Thyroid gland (tissue), 4 donors: ENCODE measurements around the gene CPLANE2.

ENCODE experiments used
- POLR2A ChIP-seq, 2 donors: fragments of 450-650 bp; IDR thresholded peaks; one replicate each; pipeline ENCODE4 v1.6.1; 2017; ENCODE audit warnings: antibody characterized with exemption in 2 of 2, mild to moderate bottlenecking in 2 of 2, moderate library complexity in 1 of 2
- TF ChIP-seq, protein P1 (sequence below), 6 experiments: fragments of 200-600 bp in 3 of 6; fragments of 450-650 bp in 3 of 6; sonication (generic) in 3 of 6; IDR thresholded peaks; one replicate each; pipeline ENCODE4 v1.5.1; 2016 to 2019; ENCODE audit warnings: antibody characterized with exemption in 6 of 6, mild to moderate bottlenecking in 2 of 6, inconsistent platforms in 1 of 6, moderate library complexity in 1 of 6

DNA sequence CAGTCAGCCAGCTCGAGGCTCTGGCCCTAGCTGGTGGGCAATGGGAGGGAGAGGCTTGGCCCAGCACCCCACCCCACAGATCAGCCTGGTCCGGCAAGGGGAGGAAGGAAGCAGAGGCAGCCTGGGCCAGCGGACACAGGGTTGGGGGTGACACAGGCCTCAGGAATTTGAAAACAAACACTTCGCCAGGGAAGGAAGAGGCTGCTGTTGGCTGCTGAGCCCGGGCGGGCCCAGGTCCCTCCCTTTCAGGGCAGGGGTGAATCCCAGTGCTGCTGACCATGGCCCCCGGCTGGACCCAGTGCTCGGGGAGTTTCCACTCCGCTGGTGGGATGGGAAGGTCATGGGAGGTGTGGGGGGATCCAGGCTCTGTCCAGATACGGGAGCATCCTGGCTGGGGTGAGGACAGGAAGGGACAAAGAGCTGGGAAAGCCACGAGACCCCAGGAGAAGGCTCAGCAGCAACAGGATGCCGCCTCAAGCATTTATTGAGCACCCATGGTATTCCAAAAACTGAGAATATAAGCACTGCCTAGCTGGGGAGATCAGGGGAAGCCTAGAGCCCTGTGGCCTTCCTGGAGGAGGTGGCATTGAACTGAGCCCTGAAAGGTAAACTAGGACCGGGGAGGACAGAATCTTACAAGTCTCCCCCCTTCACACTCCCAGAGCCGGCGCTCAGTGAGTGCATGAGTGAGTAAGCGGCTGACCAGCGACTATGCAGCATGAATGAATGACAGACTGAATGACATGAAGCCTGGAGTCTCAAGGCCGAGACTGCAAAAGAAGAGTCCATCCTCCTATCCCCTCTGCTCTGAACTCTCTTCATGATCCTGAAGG lies 54.9 kb downstream of the CPLANE2 start:
- TF ChIP-seq POLR2A (IDR thresholded peaks at IDR 0.05): no peak
- TF ChIP-seq, protein P1, sequence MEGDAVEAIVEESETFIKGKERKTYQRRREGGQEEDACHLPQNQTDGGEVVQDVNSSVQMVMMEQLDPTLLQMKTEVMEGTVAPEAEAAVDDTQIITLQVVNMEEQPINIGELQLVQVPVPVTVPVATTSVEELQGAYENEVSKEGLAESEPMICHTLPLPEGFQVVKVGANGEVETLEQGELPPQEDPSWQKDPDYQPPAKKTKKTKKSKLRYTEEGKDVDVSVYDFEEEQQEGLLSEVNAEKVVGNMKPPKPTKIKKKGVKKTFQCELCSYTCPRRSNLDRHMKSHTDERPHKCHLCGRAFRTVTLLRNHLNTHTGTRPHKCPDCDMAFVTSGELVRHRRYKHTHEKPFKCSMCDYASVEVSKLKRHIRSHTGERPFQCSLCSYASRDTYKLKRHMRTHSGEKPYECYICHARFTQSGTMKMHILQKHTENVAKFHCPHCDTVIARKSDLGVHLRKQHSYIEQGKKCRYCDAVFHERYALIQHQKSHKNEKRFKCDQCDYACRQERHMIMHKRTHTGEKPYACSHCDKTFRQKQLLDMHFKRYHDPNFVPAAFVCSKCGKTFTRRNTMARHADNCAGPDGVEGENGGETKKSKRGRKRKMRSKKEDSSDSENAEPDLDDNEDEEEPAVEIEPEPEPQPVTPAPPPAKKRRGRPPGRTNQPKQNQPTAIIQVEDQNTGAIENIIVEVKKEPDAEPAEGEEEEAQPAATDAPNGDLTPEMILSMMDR (IDR thresholded peaks at IDR 0.05): no peak
